ENCODE measurements around the gene SERPINB1.
"Not testable (repeated sequence)": the region's sequence is repeated elsewhere in the genome, so short reads cannot be mapped to it uniquely, and the experiment has no call there.

SERPINB1 gene

DNA sequence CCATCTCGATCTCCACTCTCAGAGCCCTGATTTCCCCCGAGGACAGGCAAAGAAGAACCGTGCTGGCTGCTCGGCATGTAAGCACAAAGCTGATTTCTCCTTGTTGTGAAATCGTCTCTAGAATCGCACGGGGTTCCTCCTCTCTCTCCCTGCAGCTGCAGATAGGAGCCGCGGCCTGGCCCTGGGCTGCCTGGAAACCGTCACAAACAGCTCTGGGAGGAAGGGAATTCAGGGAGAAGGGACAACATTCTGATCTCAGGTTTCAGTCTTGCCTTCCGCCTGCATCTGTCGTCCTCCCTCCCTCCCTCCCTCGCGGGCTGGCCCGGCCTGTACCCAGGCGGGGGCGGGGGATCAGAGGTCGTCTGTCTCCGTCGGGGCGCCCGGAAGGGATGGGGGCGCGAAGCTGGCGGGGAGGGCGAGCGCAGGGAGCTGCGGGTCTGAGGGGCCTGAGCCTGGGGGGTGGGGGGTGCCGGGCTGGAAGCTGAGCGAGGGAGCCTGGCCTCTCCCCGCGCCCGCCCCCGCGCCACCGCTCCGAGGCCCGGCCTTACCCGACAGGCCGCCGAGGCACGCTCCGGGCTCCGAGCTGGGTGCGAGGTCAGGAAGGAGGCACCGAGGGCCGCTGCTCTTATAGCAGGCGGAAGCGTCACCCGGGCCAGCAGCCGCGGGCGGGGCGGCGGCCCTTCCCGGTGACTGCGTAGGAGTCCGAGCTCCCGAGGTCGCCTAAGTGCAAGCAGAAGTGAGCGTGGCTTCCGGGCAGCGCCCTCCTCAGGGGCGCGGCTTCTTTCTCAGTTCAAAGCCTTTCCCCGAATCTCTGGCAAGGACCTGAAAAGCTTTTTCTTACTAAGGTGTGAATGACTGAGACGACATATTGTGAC is at the start of gene SERPINB1:
SERPINB1 (minus strand) TSS at position 600 of the 875 bp plus-strand sequence. CDS start 1,277 bp downstream, outside the sequence.
- DNase-seq, result peak; percentile 88

GRCh38 chr6:2890976-2891767 is 49.5 kb upstream of the SERPINB1 start:
- no peak for DNase-seq

DNA sequence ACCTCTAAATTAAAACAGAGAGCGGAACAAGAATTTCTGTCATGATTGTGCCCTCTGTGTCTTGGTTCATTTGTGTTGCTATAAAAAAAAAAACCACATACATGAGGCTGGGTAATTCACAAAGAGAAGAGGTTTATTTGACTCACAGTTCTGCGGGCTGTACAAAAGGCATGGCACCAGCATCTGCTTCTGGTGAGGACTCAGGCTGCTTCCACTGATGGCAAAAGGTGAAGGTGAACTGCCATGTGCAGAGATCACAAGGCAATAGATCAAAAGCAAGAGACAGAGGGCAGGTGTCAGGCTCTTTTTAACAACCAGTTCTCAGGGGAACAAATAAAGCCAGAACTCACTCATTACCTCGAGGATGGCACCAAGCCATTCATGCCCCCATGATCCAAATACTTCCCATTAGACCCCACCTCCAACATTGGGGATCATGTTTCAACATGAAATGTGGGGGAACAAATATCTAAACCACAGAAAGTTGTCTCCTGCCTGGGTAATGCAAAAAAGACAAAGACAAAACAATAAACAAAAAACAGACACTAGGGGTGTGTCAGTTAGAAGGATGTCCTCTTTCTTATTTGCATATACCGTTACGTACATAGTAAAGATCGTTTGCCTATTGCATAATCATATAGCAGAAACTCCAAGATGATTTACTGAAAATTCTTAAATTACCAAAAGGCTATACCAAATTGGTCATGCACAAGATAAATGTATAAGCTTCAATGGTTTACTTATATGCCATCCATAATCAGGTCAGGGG is 44.5 kb upstream of the SERPINB1 start:
- no peak for DNase-seq

DNA sequence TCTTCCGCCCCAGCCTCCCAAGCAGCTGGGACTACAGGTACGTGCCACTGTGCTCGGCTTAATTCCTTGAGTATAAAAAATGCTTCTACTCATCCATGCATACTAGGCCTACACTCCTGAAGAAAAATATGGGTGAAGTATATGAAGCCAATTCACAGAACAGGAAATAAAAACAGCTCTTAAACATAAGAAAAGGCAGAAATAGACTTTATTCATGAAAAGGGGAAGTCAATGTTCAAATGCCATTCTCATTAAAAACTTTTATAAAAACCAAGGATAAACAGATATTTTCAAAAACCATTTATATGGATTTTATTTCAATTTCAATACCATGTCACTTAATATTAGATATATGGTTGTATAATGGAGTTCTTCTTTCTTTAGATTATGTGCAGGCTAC is 43.1 kb upstream of the SERPINB1 start:
- DNase-seq, result no peak

- no peak for DNase-seq
Measured at GRCh38 chr6:2883673-2884072, 42.0 kb upstream of the SERPINB1 start.

- DNase-seq, result no peak
Measured at GRCh38 chr6:2881423-2881822, 39.8 kb upstream of the SERPINB1 start.

GRCh38 chr6:2880156-2880555 is 38.5 kb upstream of the SERPINB1 start:
- DNase-seq, result not testable (repeated sequence)

DNA sequence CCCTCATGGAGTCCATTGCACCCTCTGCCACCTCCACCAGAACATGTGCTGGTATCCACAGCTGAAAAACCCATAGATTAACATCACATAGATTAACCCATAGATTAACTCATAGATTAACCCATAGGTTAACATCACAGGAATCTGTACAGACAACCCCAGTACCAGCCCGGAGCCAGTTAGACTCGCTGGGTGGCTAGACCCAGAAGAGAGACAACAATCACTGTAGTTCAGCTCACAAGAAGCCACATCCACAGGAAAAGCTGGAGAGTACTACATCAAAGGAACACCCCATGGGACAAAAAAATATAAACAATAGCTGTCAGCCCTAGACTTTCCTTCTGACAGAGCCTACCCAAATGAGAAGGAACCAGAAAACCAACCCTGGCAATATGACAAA is 36.3 kb upstream of the SERPINB1 start:
- no peak for DNase-seq

DNA sequence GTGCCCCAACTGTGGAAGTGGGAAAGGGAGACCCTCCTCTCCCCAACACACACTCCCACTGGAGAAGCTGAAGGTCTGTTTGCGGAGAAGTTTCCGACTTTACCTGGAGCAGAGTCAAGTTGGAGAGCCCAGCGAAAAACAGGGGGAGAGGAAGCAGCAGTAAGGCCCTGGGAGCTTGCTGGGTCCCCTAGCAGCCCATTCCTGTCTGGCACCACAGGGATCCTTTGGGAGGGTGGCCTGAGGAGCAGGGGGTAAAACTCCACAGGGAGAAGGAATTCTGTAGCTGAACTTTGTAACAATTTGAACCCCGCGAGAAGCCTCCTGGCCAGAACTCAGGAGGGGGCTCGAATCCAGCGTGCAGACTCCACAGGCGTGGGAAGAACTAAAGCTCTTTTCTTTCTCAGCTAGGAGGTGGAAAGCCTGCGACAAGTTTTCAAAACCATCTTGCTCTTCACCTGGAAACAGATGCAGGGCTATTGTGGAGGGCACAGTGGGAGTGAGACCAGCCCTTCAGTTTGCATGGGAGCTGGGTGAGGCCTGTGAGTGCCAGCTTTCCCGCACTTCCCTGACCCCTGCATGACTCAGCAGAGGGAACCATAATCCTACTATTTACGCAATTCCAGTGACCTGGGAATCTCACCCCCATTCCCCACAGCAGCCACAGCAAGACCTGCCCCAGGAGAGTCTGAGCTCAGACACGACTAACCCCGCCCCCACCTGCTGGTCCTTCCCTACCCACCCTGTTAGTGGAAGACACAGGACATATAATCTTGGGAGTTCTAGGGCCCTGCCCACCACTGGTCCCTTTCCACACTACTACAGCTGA is 35.6 kb upstream of the SERPINB1 start:
- DNase-seq, result no peak

DNA sequence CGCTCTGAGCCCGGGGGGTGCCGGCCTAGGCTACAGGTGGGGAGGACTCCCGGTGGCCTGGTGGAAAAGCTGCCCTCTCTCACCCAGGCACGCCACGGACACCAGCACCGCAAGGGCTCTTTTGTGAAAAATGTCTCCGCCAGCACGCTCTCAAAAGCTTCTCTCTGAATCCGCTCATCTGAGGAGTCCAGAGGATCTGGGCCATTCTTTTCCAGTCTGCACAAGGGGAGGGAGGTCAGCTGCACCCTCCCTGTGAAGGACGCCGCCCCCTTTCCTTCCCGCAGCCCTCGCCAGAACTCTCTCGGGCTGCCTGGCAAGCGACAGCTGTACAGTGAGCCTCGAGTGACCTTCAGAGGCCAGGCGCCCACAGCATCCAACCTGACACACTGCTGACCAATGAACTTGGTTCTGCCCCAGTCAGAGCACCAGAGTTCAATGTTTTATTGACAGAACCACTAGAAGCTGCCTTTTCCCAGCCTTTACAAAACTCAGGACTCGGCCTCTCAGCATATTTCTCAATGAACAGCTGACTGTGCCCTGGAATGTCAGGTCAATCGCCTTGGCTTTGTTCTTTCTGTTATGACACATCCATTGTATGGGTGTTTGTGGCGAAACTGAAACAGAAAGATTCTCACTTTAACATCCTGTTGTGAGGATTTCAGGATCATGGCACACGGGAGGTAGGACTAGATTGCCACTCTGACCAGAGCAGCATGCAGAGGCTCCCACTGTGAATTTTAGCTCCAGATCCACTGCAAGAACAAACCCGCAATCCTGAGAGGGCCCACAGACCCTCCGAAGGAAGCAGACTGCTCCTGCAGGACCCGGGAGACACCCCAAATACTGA is 34.8 kb upstream of the SERPINB1 start:
- no peak for DNase-seq

DNA sequence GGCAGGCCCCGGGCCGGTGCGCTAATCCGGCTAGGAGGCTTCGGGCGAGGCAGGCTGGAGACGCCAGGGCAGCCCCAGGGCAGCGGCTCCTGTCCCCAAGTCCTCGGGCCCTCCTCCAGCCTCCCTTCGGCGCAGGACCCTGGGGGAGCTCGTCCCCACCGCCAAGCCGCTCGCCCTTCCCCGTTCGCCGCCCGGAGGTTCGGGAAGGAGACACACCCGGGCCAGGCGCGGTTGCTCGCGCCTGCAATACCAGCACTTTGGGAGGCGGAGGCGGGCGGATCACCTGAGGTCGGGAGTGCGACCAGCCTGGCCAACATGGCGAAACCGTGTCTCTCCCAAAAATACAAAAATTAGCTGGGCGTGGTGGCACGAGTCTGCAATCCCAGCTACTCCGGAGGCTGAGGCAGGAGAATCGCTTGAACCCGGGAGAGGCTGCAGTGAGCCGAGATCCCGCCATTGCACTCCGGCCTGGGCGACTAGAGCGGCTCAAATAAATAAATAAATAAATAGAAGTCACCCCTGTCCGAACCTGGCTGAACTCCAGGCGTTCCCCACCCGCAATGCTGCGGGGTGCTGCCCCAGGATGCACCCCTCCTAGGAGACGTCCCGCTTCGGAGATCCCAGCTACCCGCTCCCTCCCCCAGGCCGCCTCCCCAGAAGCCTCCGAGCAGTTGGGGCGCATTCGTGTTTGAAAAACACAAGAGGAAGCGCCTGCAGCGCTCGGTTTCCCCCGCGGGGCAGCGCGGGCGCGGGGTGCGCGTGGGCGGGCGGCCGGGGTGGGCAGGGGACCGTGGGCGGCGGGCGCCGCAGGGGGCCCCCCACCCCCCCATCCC is 33.9 kb upstream of the SERPINB1 start:
- no peak for DNase-seq

DNA sequence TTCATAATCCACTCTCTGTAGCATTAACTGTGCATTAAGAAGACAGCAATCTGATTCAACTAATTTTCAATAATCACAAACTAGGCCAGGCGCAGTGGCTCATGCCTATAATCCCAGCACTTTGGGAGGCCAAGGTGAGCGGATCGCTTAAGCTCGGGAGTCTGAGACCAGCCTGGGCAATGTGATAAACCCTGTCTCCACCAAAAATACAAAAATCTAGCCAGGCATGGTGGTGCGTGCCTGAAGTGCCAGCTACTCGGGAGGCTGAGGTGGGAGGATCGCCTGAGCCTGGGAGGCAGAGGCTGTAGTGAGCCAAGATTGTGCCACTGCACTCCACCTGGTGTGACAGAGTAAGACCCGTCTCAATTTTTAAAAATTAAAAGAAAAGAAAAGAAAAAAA is 32.0 kb upstream of the SERPINB1 start:
- no peak for DNase-seq

GRCh38 chr6:2872423-2873358 is 31.0 kb upstream of the SERPINB1 start:
- no peak for DNase-seq

GRCh38 chr6:2871953-2872352 is 30.3 kb upstream of the SERPINB1 start:
- DNase-seq, result no peak

GRCh38 chr6:2871102-2871501 is 29.4 kb upstream of the SERPINB1 start:
- DNase-seq, result no peak

- no peak for DNase-seq
Measured at GRCh38 chr6:2870046-2870636, 28.5 kb upstream of the SERPINB1 start.

- DNase-seq, result no peak
Measured at GRCh38 chr6:2868637-2869036, 27.0 kb upstream of the SERPINB1 start.

DNA sequence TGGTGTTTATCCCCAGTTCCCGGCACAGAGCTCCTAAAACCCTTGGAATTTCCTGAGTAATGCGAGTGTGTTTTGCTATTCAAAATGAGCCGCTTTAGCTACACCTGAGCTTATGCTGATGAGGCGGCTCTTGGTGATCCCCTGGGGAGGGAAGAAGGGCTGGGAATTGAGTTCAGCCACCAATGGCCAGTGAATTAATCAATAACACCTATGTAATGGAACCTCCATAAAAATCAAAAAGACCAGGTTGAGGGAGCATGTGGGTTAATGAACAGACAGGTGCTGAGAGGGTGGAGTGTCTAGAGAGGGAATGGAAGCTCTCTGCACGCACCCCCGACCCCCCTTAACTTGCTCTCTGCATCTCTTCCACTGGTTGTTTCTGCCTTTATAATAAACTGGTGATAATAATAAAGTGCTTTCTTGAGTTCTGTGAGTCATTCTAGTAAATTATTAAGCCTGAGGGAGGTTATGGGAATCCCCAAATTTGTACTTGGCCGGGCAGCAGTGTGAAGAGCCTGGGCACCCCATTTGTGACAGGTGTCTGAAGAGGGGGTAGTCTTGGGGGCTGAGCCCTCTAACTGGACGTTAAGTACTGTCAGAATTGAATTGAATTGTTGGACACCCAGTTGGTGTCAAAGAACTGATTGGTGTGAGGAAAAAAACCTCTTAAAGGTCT is 24.6 kb upstream of the SERPINB1 start:
- no peak for DNase-seq

Measured in GF-D8 (cell line).